Esophagus squamous epithelium (tissue), 5 donors: ENCODE results near the gene ANXA1. TPM values are rescaled to one million over a fixed set of nuclear protein-coding genes. Genes with fewer than 3 reads are reported as not detected.

Experiments
- DNase-seq: peaks from one replicate; lab custom pipeline; 2025; lab: John Stamatoyannopoulos, UW
- H3K27ac ChIP-seq, 4 donors: fragments of 200-600 bp; sonication (generic); one replicate each; pipeline ENCODE4 v1.5.1; 2016 to 2019; ENCODE audit warnings: mild to moderate bottlenecking in 1 of 4
- H3K27me3 ChIP-seq, 4 donors: fragments of 200-600 bp; sonication (generic); 1 replicate in 3 of 4; 2 replicates in 1 of 4; pipeline versions ENCODE4 v1.5.1 to v1.6.0; 2017 to 2021; ENCODE audit warnings: antibody characterized with exemption in 1 of 4
- H3K36me3 ChIP-seq, 3 donors: fragments of 200-600 bp; sonication (generic); one replicate each; pipeline ENCODE4 v1.5.1; 2016 to 2019
- H3K4me1 ChIP-seq, 3 donors: fragments of 200-600 bp; sonication (generic); one replicate each; pipeline ENCODE4 v1.5.1; 2017 to 2019
- H3K4me3 ChIP-seq, 4 donors: fragments of 200-600 bp; sonication (generic); 1 replicate in 3 of 4; 2 replicates in 1 of 4; pipeline ENCODE4 v1.5.1; 2016 to 2019; ENCODE audit warnings: mild to moderate bottlenecking in 2 of 4, moderate library complexity in 1 of 4
- H3K9me3 ChIP-seq, 3 donors: fragments of 200-600 bp; sonication (generic); one replicate each; pipeline ENCODE4 v1.5.1; 2016 to 2019
- POLR2A ChIP-seq, 4 donors: fragments of 450-650 bp; IDR thresholded peaks; one replicate each; pipeline ENCODE4 v1.6.1; 2017; ENCODE audit warnings: antibody characterized with exemption in 4 of 4, mild to moderate bottlenecking in 4 of 4, moderate library complexity in 3 of 4
- WGBS, 2 donors: methylation state at CpG; one replicate each; pipeline ENCODE4 v1.1.5; 2018; 5-methylcytosine and 5-hydroxymethylcytosine counted together
- intact Hi-C: fragments of 100-400 bp; cut with DNase I; formaldehyde crosslinking; loops from one replicate; pipeline ENCODE4 v1.15.0; 2022
- total RNA-seq, 4 donors: library from RNA; depleted of rRNA; stranded (reverse); fragments of >200 nt; gene quantifications; one replicate each; pipeline ENCODE4 v1.1.0, GENCODE V29; 2016
- TF ChIP-seq, protein P1 (sequence below), 6 experiments: fragments of 450-650 bp in 4 of 6; fragments of 200-600 bp in 2 of 6; sonication (generic) in 2 of 6; IDR thresholded peaks; one replicate each; pipeline ENCODE4 v1.5.1; 2016 to 2019; ENCODE audit warnings: antibody characterized with exemption in 6 of 6, mild to moderate bottlenecking in 4 of 6, moderate library complexity in 4 of 6
- donor health status: DM: yes; HTN: yes; CAD: no.

ANXA1 gene
- total RNA-seq, 4 donors from 2014 or later = 5,313 to 9,451 (median 7,147) TPM

DNA sequence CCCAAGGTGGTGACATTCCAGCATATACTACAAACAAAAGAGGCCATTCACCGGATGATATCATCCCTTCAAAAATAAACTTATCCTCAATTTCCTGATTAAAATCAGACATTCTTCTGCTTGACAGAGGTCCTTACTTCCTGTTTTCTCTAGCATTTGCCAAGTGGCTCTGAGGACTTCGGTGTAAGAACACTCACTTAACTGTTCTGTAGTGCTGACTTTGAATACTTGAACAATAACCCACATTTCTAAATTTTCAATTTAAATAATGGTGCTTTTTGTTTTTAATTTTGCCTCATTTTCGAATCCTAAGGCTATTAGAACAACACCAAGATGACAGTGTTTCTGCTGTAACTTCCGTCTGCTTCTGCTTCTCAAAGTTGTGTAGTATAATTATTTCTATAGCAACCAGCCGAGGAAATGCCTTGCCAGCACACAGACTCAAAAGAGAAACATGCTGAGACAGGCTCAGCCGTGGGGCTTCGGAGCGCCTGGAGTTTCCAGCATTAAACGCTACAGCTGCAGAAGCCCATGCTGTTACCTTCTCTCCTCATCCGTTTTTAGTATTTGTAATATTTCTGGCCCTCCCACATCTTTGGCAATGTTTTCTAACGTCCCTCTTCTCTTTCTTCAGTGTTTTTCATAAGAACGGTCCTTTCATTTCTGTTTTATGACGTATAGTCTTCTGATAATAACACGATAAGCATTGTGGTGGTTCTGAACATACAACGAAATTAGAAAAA, 19.5 kb upstream of the ANXA1 start:
- intact Hi-C loops = no loop called here
- Histone ChIP-seq H3K4me1 (peaks cover 5 to 59% (median 11%) of the 10 kb centered on the region in 3 donors), H3K27ac (peak overlapping the region; percentile 83 to 91 (median 86)), H3K27me3 (no peaks in the 10 kb centered on the region), H3K9me3 (no peaks in the 10 kb centered on the region), H3K36me3 (no peaks in the 10 kb centered on the region), H3K4me3 (peak overlapping the region; percentile 23 to 67 (median 46))
- WGBS, 2 donors = 0 to 1% methylated on average over 15 of the region's 15 CpGs
- TF ChIP-seq, protein P1, sequence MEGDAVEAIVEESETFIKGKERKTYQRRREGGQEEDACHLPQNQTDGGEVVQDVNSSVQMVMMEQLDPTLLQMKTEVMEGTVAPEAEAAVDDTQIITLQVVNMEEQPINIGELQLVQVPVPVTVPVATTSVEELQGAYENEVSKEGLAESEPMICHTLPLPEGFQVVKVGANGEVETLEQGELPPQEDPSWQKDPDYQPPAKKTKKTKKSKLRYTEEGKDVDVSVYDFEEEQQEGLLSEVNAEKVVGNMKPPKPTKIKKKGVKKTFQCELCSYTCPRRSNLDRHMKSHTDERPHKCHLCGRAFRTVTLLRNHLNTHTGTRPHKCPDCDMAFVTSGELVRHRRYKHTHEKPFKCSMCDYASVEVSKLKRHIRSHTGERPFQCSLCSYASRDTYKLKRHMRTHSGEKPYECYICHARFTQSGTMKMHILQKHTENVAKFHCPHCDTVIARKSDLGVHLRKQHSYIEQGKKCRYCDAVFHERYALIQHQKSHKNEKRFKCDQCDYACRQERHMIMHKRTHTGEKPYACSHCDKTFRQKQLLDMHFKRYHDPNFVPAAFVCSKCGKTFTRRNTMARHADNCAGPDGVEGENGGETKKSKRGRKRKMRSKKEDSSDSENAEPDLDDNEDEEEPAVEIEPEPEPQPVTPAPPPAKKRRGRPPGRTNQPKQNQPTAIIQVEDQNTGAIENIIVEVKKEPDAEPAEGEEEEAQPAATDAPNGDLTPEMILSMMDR (IDR thresholded peaks at IDR 0.05) = no peak
- peak in 2 of 4 donors; percentile 24 to 65 for TF ChIP-seq POLR2A (IDR thresholded peaks at IDR 0.05)
- DNase-seq = no peak

DNA sequence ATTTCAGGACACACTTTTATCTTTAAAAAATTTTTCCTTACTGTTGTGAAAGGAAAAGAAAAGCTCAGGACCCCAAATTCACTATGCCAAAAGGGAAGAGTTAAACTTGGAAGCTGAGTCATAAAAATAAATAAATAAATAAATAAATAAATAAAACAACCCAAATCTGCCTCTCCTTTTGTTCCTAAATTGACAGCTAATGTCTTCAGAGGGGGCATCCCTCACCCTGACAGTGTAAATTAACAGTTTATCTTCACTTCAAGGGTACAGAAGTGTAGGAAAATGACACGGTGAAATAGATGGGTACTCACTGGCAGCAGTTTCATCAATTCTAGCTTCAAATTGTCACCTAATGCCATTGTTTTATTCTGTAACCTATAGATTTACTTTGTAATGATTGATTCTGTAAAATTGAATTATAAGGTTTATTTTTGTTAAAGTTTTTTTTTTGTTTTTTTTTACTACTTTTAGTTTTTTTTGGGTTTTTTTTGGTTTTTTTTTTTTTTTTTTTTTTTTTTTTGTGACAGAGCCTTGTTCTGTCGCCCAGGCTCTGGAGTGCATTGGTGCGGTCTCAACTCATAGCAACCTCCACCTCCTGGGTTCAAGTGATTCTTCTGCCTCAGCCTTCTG, 18.5 kb upstream of the ANXA1 start:
- Histone ChIP-seq H3K9me3 (no peaks in the 10 kb centered on the region), H3K27ac (peak overlapping the region; percentile 50 to 91 (median 86)), H3K36me3 (no peaks in the 10 kb centered on the region), H3K4me3 (peak overlapping the region in 3 of 4 donors; percentile 44 to 67 (median 48)), H3K27me3 (no peaks in the 10 kb centered on the region), H3K4me1 (peaks cover 5 to 68% (median 11%) of the 10 kb centered on the region in 3 donors)
- intact Hi-C loops = no loop called here
- no peak for TF ChIP-seq POLR2A (IDR thresholded peaks at IDR 0.05)
- TF ChIP-seq, protein P1 (IDR thresholded peaks at IDR 0.05) = no peak
- DNase-seq = no peak
- WGBS, 2 donors = 49 to 64% methylated on average over 3 of the region's 3 CpGs

DNA sequence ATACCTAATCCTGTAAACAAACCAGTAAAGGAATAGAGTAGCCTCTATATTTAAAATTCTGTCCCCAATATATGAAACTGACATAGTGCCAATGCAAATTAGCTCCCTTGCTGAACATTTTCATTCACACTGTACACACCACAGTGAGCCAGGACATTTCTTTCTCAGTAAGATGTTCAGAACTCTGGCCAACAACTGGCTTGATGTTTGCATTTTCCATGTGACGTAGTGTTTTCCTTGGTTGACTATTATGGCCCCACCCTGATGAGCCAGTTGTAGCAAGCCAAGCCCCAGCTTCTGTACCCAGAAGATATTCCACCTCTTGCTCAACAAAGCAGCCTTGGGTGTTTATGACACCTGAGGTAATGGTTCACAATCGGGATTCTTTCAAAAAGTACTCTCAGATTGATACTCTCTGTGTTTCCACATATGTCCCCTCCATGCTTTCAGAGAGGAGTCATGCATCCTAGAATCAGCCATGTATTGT, 17.7 kb upstream of the ANXA1 start:
- peaks cover 5 to 76% (median 11%) of the 10 kb centered on the region in 3 donors for H3K4me1 ChIP-seq
- TF ChIP-seq POLR2A (IDR thresholded peaks at IDR 0.05) = no peak
- TF ChIP-seq, protein P1 (IDR thresholded peaks at IDR 0.05) = no peak
- DNase-seq = no peak
- no peaks in the 10 kb centered on the region for H3K27me3 ChIP-seq
- intact Hi-C loops = no loop called here
- no peaks in the 10 kb centered on the region for H3K9me3 ChIP-seq
- WGBS, 2 donors = 29 to 39% methylated on average over 2 of the region's 2 CpGs
- H3K36me3 ChIP-seq = no peaks in the 10 kb centered on the region
- peak overlapping the region; percentile 50 to 91 (median 86) for H3K27ac ChIP-seq
- H3K4me3 ChIP-seq = no peak overlapping the region

GRCh38 chr9:73135394-73135793, 16.3 kb upstream of the ANXA1 start:
- Histone ChIP-seq H3K36me3 (no peaks in the 10 kb centered on the region), H3K4me3 (no peak overlapping the region), H3K9me3 (no peaks in the 10 kb centered on the region), H3K27me3 (no peaks in the 10 kb centered on the region), H3K27ac (peak overlapping the region; percentile 54 to 91 (median 86)), H3K4me1 (peaks cover 5 to 81% (median 11%) of the 10 kb centered on the region in 3 donors)
- TF ChIP-seq, protein P1 (IDR thresholded peaks at IDR 0.05) = no peak
- no peak for TF ChIP-seq POLR2A (IDR thresholded peaks at IDR 0.05)
- DNase-seq = no peak
- intact Hi-C loops = no loop called here
